OCI-LY1 (cell line): ENCODE measurements around the gene AJM1.

Experiments
- H2AFZ ChIP-seq: fragments of 200-600 bp; sonication (generic), shearing (Covaris generic); 2 replicates; pipeline ENCODE4 v1.6.0; 2014; ENCODE audit warnings: antibody characterized with exemption, mild to moderate bottlenecking, low read length
- H3F3A ChIP-seq: fragments of 200-600 bp; sonication (generic), shearing (Covaris generic); 2 replicates; pipeline ENCODE4 v1.6.0; 2014; ENCODE audit warnings: mild to moderate bottlenecking, antibody characterized with exemption, low read length, moderate library complexity; ENCODE audit not compliant: insufficient read depth
- H3K27ac ChIP-seq: fragments of 200-600 bp; sonication (generic); 2 replicates; pipeline ENCODE4 v1.5.1; 2014; ENCODE audit warnings: low read length, mixed run types, mild to moderate bottlenecking, low read depth; ENCODE audit not compliant: poor library complexity, severe bottlenecking
- H3K27me3 ChIP-seq: fragments of 200-600 bp; sonication (generic); 2 replicates; pipeline ENCODE4 v1.6.0; 2014; ENCODE audit warnings: antibody characterized with exemption, mild to moderate bottlenecking, low read length, moderate library complexity; ENCODE audit not compliant: insufficient read depth
- H3K36me3 ChIP-seq: fragments of 200-600 bp; sonication (generic); 2 replicates; pipeline ENCODE4 v1.6.1; 2014; ENCODE audit warnings: mild to moderate bottlenecking, antibody characterized with exemption, low read length, moderate library complexity, mixed read lengths; ENCODE audit not compliant: insufficient read depth
- H3K4me1 ChIP-seq: fragments of 200-600 bp; sonication (generic); 2 replicates; pipeline ENCODE4 v1.5.1; 2014; ENCODE audit warnings: mild to moderate bottlenecking, low read length, moderate library complexity; ENCODE audit not compliant: insufficient read depth, severe bottlenecking
- H3K4me2 ChIP-seq: fragments of 200-600 bp; sonication (generic), shearing (Covaris generic); 2 replicates; pipeline ENCODE4 v1.6.1; 2014; ENCODE audit warnings: low read length
- H3K4me3 ChIP-seq: fragments of 200-600 bp; sonication (generic); 2 replicates; pipeline ENCODE4 v1.5.1; 2014; ENCODE audit warnings: low read length, low read depth, mild to moderate bottlenecking, mixed read lengths; ENCODE audit not compliant: poor library complexity, severe bottlenecking
- H3K79me2 ChIP-seq: fragments of 200-600 bp; shearing (Covaris generic); 2 replicates; pipeline ENCODE4 v1.6.1; 2016; ENCODE audit warnings: mixed run types, low read length, mixed read lengths; ENCODE audit not compliant: insufficient read depth
- H3K9ac ChIP-seq: fragments of 200-600 bp; sonication (generic), shearing (Covaris generic); 2 replicates; pipeline ENCODE4 v1.6.1; 2014; ENCODE audit warnings: mild to moderate bottlenecking, low read length, mixed read lengths
- H3K9me2 ChIP-seq: fragments of 200-600 bp; sonication (generic), shearing (Covaris generic); 2 replicates; pipeline ENCODE4 v1.6.1; 2014; ENCODE audit warnings: low read depth, mild to moderate bottlenecking, low read length, mixed read lengths
- H3K9me3 ChIP-seq: fragments of 200-600 bp; shearing (Covaris generic); 2 replicates; pipeline ENCODE4 v1.6.1; 2014; ENCODE audit warnings: low read length, mixed read lengths
- H4K20me1 ChIP-seq: fragments of 200-600 bp; sonication (generic), shearing (Covaris generic); 2 replicates; pipeline ENCODE4 v1.6.0; 2016; ENCODE audit warnings: mild to moderate bottlenecking, low read length; ENCODE audit not compliant: insufficient read depth
- EZH2 ChIP-seq: fragments of 200-600 bp; sonication (generic), shearing (Covaris generic); IDR thresholded peaks from 2 replicates; pipeline ENCODE4 v1.8.0; 2017; ENCODE audit warnings: borderline replicate concordance, mixed run types, mild to moderate bottlenecking, antibody characterized with exemption, low read length, moderate library complexity, mixed read lengths
- TF ChIP-seq, protein P1 (sequence below): fragments of 200-600 bp; sonication (generic), shearing (Covaris generic); IDR thresholded peaks from 2 replicates; pipeline ENCODE4 v1.5.1; 2017; ENCODE audit warnings: mild to moderate bottlenecking, antibody characterized with exemption, low read length, moderate library complexity, mixed read lengths

AJM1 gene

DNA sequence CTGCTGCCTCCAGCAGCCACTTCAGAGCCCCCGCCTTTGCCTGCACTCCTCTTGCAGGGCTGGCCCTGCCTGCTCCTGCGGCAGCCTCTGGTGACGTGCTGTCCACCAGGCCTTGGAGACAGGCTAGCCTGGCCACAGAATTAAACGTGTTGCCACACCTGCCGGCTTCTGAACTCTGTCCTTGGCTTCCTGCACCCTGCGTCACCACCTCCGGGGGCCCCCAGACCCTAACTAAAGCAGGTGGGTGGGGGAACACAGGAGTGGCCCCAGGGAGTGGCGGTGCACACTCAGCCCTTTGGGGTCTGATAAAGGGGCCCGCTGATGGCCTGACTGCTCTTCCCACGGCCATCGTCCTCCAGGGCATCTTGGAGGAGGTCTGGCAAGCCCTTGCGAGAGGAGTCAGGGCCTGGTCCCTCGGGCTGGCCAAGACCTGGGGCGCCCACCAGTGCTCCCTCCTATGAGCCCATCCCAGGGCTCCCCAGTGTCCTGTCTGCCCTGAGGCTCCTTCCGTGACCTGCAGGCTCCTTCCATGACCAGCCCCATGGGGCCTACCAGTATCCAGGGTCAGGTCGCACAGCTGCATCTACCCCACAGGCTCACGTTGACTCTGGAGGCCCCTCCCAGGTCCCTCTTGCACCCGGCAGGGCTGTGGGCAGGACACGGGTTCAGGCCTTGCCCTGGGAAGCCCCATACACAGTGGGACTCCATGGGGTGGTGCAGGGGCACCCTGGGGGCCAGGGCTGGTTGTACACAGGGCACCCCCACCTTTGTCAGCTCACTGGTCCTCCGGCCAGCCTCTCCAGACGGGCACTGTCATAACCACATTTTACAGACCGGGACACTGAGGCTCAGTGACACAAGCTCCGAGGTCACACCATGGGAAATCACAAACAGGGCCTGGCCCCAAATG is 8.8 kb downstream of the AJM1 start:
- Histone ChIP-seq H3K27ac (no peak overlapping the region), H3K4me2 (no peak overlapping the region)

DNA sequence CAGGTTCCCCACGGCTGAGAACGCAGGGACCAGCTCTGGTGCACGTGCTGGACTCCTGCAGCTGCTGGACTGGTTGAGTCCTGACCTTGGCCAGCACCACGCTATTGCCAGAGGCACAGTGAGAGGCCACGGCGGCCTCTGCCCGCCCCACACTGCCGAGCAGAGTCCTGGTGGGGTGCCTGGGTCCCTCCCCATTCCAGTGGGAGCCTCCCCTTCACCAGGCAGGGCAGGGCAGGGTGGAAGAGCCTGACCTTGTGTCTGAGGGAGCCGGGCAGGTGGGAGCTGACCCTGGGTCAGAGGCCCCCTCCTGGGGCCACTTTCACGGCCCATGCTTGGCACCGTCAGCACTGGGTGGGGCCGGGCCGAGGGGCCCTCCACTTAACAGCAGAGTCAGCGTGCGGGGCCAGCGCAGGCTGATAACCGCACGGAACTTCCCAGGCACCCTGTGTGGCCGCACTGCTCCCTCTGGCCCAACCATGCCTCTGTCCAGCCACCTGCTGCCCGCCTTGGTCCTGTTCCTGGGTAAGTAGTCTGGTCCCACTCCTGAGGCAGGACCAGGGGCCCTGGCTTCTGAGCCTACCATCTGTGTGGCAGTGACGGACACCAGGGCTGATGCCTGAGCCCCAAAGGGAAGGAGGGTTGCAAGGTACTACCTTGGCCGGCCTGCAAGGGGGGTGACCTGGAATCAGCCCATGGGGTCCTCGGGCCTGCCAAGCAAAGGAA is 9.8 kb downstream of the AJM1 start, which contains the start of gene MAMDC4:
Gene MAMDC4 (plus strand): TSS at position 406 of the 723 bp plus-strand sequence. CDS start 71 bp downstream, at position 477.
- TF ChIP-seq, protein P1, sequence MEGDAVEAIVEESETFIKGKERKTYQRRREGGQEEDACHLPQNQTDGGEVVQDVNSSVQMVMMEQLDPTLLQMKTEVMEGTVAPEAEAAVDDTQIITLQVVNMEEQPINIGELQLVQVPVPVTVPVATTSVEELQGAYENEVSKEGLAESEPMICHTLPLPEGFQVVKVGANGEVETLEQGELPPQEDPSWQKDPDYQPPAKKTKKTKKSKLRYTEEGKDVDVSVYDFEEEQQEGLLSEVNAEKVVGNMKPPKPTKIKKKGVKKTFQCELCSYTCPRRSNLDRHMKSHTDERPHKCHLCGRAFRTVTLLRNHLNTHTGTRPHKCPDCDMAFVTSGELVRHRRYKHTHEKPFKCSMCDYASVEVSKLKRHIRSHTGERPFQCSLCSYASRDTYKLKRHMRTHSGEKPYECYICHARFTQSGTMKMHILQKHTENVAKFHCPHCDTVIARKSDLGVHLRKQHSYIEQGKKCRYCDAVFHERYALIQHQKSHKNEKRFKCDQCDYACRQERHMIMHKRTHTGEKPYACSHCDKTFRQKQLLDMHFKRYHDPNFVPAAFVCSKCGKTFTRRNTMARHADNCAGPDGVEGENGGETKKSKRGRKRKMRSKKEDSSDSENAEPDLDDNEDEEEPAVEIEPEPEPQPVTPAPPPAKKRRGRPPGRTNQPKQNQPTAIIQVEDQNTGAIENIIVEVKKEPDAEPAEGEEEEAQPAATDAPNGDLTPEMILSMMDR, result no peak
- no peak for TF ChIP-seq EZH2
- H3K9ac ChIP-seq, result no peak within 1 kb of the TSS
- H3K27ac ChIP-seq, result no peak within 1 kb of the TSS
- H3K4me3 ChIP-seq, result no peak within 1 kb of the TSS
- peaks cover 9% of the 10 kb centered on the region; the same call in 1 of the 2 replicates for H3K36me3 ChIP-seq
- H3K9me3 ChIP-seq, result no peaks in the 10 kb centered on the region
- no peak within 1 kb of the TSS for H2AFZ ChIP-seq
- no peaks in the 10 kb centered on the region for H3K27me3 ChIP-seq
- no peaks in the 10 kb centered on the region for H3K9me2 ChIP-seq
- no peaks in the 10 kb centered on the region for H3F3A ChIP-seq
- H3K4me1 ChIP-seq, result peaks cover 7% of the 10 kb centered on the region
- no peaks in the 10 kb centered on the region for H4K20me1 ChIP-seq
- H3K79me2 ChIP-seq, result no peaks in the 10 kb centered on the region
- H3K4me2 ChIP-seq, result no peak within 1 kb of the TSS

More for the DNA sequence above, 8.8 kb downstream of the AJM1 start:
- Histone ChIP-seq H3F3A (no peaks in the 10 kb centered on the region), H3K36me3 (peaks cover 9% of the 10 kb centered on the region; the same call in 1 of the 2 replicates), H3K9me3 (no peaks in the 10 kb centered on the region), H2AFZ (no peak overlapping the region), H3K4me3 (no peak overlapping the region), H3K27me3 (no peaks in the 10 kb centered on the region), H3K79me2 (no peaks in the 10 kb centered on the region), H3K4me1 (peaks cover 7% of the 10 kb centered on the region), H3K9ac (no peak overlapping the region), H4K20me1 (no peaks in the 10 kb centered on the region), H3K9me2 (no peaks in the 10 kb centered on the region)
- TF ChIP-seq, protein P1, result no peak

DNA sequence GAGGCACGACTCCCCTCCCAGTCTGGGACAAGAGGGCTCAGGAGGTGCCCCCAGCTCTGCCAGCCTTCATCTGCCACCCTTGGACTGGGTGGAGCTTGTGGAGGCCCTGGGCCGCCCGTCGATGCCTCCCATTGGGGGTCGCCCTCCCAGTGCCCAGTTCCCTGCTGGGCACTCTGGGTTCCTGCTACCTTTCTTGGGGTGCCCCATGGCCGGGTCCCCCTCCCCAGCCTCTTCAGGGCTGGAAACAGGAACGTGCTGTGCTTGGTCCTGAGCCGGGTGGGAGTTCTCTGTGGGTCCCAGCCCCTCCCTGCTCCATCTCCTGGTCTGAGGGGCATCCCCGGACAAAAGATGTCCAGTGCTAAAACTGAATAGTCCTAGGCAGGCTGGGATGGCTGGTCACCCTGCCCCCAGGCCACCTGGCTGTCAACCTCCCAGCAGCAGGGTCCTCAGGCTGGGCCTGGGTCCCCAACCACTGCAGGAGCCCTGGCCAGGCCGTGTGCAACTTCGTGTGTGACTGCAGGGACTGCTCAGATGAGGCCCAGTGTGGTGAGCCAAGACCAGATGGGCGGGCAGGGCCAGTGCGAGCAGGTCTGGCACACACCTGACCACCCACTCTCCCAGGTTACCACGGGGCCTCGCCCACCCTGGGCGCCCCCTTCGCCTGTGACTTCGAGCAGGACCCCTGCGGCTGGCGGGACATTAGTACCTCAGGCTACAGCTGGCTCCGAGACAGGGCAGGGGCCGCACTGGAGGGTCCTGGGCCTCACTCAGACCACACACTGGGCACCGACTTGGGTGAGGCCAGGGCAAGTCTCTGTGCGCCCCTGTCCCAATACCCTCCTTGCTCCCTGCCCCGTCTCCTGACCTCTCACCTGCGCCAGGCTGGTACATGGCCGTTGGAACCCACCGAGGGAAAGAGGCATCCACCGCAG is 10.7 kb downstream of the AJM1 start:
- peaks cover 9% of the 10 kb centered on the region; the same call in 1 of the 2 replicates for H3K36me3 ChIP-seq
- H3K27ac ChIP-seq, result no peak overlapping the region
- no peaks in the 10 kb centered on the region for H4K20me1 ChIP-seq
- H3K9ac ChIP-seq, result no peak overlapping the region
- no peak overlapping the region for H2AFZ ChIP-seq
- no peaks in the 10 kb centered on the region for H3K27me3 ChIP-seq
- H3K4me1 ChIP-seq, result peaks cover 7% of the 10 kb centered on the region
- H3K4me3 ChIP-seq, result no peak overlapping the region
- TF ChIP-seq, protein P1, result no peak
- TF ChIP-seq EZH2, result no peak
- H3K79me2 ChIP-seq, result no peaks in the 10 kb centered on the region
- H3K9me3 ChIP-seq, result no peaks in the 10 kb centered on the region
- no peak overlapping the region for H3K4me2 ChIP-seq
- no peaks in the 10 kb centered on the region for H3K9me2 ChIP-seq
- H3F3A ChIP-seq, result no peaks in the 10 kb centered on the region
